Measurements from ENCODE around the gene AGBL2.
"Not testable (repeated sequence)": the region's sequence is repeated elsewhere in the genome, so short reads cannot be mapped to it uniquely, and the experiment has no call there.

The AGBL2 gene, protein sequence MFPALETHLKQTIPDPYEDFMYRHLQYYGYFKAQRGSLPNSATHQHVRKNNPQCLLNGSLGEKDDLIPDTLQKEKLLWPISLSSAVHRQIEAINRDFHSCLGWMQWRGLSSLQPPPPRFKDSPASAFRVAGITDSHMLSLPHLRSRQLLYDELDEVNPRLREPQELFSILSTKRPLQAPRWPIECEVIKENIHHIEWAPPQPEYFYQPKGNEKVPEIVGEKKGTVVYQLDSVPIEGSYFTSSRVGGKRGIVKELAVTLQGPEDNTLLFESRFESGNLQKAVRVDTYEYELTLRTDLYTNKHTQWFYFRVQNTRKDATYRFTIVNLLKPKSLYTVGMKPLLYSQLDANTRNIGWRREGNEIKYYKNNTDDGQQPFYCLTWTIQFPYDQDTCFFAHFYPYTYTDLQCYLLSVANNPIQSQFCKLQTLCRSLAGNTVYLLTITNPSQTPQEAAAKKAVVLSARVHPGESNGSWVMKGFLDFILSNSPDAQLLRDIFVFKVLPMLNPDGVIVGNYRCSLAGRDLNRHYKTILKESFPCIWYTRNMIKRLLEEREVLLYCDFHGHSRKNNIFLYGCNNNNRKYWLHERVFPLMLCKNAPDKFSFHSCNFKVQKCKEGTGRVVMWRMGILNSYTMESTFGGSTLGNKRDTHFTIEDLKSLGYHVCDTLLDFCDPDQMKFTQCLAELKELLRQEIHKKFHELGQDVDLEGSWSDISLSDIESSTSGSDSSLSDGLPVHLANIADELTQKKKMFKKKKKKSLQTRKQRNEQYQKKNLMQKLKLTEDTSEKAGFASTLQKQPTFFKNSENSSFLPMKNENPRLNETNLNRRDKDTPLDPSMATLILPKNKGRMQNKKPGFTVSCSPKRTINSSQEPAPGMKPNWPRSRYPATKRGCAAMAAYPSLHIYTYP

DNA sequence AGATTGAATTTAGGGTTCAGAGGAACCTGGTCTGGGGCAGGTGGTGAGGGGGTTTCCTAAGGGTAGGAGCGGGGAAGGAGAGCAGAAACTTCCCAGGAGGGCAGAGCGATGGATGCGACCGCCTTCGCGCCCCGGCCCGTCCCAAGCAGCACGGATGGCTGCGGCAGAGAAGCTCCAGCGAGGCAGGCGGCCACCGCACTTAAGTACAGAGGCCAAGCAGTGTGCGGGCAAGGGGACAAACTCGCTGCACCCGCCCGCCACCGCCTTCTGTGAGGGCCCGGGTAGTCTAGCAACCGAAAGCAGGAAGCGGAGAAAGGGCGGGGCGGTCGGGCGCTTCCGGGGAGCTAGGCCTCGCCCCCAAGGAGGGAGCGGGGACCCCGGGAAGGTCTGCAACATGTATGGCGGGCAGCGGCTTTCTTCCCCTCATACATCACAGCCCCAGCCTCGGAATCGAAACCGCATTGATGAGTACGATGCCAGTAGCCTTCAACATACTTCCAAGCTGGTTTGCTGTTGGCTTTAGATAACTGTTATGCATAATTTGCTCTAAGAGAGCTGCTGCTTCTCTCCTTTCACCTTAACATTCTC lies at the start of gene AGBL2:
Gene AGBL2 (minus strand): TSS at position 288 of the 588 bp plus-strand sequence. CDS start 719 bp downstream, outside the sequence.
- peak; percentile 64 to 70 for DNase-seq

DNA sequence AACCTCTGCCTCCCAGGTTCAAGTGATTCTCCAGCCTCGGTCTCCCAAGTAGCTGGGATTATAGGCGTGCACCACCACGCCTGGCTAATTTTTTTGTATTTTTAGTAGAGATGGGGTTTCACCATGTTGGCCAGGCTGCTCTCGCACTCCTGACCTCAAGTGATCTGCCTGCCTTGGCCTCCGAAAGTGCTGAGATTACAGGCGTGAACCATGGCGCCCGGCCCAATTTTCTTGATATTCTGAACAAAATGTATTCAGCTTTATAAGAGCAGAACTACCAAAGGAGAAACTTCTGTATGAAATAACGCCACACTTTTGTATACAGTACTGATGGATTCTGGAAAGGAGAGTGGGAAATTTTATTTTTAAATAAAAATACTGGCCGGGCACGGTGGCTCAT lies 44.1 kb upstream of the AGBL2 start:
- DNase-seq, result not testable (repeated sequence)

DNA sequence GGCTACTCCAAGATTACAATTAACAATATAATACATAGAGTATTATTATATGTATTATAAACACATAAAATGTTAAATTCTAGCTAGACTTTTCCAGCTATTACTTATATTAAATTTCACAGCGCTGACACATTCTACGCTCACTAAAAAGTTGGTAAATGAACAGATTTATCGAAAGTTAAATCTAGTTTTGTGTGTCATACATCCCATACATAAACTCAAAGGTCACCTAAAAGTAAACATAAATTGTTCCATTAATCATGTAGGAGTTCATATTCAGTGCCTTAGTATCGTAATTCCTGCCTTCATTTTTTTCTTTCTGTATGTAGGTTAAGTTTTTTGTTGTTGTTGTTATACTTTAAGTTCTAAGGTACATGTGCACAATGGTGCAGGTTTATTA lies 41.0 kb upstream of the AGBL2 start:
- no peak for DNase-seq

DNA sequence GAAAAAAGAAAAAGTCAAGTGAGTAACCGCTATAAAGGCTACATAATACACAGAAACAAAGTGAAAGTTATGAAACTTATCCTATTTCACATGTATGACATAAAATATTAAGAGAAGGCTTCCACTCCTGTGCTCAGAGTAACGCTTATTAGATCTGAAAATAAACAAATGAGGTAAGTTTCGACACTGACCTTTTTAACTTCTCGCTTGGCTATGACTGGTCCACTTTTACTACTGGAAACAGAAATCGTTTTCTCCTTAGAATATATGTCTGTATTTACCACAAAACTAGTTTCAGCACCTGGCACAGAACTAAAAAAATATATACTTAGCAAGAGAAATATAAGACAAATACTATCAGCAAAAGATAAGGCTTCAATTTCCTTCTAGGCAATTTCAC lies 35.6 kb upstream of the AGBL2 start:
- no peak for DNase-seq

DNA sequence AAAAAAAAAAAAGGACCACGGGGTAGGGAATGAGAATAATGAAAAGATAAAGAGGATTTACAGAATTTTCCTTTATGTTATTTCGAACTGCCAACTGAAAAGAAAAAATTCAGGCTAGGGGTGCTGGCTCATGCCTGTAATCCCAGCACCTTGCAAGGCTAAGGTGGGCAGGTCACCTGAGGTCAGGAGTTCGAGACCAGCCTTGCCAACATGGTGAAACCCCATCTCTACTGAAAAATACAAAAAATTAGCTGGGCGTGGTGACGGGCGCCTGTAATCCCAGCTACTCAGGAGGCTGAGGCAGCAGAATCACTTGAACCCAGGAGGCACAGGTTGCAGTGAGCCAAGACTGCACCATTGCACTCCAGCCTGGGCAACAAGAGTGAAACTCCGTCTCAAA lies 27.3 kb upstream of the AGBL2 start:
- not testable (repeated sequence) for DNase-seq

DNA sequence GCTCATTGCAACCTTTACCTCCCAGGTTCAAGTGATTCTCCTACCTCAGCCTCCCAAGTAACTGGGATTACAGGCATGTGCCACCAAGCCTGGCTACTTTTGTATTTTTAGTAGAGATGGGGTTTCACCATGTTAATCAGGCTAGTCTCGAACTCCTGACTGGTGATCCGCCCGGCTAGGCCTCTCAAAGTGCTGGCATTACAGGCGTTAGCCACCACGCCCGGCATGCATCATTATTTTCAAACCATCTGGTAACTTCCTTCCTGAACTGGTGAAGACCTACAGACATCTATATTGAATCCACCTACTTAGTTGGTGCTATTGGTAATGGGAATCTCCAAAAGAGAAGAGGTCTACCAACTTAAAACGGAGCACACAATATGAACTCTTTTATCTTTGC lies 22.6 kb upstream of the AGBL2 start:
- DNase-seq, result not testable (repeated sequence)

DNA sequence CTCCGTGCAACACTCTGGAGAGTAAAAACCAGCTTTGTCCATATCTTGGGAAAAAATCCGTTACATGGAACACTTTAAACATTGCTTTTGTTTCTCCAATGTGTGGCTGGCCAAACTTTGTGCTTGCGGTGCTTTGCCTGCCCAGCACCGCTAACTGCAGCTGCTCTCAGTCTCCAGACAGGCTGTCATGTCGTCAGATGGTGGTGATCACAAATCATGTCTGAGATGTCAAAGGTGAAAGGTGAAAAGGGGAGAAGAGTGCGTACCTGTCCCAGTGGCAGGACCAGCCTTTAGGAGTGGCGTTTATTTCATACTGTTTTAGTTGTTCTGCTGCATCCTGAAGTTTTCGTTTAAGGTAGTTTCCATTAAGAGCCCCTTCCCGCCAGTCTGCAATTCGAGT lies 17.1 kb upstream of the AGBL2 start:
- DNase-seq, result no peak

DNA sequence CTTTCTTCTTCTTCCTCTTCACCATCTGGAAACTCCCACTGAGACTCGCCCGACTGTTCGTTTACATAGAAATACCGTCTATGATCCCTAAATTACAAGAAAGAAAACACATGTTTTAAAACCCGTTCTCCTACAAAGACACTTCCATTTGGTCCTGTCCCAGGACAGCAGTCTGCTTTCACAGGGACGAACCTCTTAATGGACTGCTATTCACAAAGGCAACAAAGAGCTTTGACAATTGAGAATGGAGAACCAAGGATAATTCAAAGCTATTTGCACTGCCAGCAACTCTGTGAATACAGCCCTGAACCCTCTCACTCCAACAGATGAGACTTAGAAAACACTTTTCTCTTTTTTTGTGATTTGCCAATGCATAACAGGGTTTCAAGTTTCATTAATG lies 16.3 kb upstream of the AGBL2 start:
- no peak for DNase-seq

DNA sequence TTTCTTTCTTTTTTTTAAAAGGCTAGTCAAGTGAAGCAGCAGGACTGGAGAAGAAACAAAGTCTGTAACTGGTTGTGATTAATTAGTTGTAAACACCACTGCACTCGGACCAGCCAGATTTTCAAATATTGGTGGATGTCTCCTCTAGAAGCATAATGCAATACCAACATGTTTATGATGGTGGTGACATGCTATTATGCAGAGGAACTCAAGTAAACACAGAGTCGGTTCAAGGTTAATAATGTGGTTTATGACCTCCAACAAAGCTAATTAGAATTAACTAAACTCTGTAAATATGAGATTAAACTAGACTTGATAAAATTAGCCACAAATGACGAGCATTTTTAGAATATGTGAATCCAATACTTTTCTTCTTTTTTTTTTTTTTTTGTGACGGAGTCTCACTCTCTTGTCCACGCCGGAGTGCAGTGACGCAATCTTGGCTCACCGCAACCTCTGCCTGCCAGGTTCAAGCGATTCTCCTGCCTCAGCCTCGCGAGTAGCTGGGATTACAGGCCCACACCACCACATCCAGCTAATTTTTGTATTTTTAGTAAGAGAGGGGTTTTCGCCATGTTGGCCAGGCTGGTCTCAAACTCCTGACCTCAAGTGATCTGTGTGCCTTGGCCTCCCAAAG lies 11.8 kb upstream of the AGBL2 start:
- no peak for DNase-seq

DNA sequence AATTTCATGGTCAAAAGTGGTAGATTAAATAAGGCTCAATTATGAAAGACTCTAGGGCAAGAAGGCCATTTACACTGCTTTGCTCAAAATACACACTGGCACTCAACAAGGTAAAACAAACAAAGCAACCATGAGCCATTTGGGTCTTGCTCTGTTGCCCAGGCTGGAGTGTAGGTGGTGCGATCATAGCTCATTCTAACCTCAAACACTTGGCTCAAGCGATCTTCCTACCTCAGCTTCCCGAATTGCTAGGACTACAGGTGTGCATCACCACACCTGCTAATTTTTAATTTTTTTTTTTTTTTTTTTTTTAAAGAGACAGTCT lies 10.9 kb upstream of the AGBL2 start:
- no peak for DNase-seq

DNA sequence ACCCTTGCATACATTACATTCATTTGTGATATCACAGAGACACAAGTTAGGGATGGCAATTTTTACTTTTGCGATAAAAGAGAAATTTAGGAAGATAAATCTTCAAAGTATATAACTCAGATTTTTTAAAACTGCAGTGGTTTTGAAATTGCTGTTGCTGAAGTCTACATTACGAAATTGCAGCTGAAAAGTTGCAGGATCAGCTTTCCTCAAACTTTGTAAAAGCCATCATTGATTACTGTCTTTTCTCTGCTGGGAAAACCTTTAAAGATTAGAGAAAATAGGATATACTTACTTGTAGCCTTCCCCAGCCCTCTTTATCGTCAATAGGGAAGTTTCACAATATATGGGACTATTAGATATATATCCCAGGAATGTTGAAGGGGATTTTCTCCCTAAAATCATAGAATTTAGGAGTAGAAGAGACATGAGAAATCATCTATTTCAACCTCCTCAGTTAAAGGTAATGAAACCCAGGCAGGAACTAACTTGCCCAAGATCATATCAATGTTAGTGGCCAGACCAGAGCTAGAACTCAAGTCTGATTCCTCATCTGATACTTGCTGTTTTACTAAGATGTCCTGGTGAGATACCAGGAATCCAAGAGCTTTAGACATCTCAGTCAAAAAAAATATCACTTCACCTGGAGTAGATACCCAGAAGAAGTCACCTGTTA lies 10.4 kb upstream of the AGBL2 start:
- peak in 1 of 2 donors; percentile 14 for DNase-seq

DNA sequence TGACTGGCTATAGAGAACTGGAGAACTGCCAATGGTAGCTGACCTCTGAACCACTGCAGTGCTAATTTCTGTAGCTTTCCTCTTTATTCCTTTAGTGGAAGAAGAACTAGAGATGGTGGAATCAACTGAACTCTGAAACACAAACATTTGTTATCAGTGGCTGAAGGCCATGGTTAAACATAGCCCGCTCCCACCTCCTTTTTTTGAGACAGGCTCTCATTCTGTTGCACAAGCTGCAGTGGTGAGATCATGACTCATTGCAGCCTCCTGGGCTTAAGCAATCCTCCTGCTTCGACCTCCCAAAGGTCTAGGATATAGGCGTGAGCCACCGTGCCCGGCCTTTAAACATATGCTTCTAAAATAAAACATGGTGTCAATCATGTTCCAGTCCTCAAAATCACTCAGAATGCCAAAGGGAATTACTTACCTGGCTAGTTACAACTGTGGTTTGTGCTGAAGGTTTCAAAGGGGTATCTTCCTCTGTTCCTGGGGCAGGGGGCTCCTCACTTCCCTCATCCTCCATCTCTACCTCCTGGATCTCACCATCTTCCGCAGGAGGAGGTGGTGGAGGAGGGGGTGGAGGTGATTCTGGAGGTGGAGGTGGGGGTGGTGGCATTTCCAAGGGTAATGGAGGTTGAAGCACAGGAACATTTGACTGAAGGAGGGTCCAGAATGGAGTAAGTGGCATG lies 9.0 kb upstream of the AGBL2 start:
- DNase-seq, result peak; percentile 59 to 69

DNA sequence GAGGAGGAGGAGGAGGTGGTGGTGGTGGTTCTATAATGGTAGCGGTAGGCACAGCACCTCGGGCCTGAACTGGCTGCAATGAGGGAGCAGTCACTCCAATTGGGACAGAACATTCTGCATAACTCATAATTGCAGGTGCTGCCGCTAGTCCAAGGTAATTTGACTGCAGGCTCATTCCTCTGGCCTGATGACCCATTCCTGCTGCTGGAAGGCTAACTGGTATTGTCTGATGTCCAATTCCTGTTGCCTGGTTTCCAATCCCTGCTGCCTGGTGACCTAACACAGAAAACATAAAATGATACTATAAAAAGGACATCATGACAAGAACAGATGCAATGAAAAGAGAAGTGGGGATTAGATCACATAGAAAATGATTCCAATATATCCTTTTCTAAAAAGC lies 7.9 kb upstream of the AGBL2 start:
- DNase-seq, result no peak

DNA sequence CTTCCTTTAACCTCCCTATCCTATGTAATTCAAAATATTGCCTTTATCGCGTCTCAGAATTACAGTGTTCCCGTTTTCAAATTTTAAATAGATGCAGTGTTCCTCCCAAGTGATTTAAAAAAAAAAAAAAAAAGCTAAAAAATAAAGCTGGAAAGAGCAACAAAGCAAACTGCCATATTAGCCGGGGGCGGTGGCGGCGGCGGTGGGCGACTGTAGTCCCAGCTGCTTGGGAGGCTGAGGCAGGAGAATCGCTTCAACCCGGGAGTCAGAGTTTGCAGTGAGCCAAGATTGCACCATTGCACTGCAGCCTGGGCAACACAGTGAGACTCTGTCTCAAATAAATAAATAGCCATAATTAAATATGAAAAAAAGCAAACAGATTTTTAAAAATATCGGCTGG lies 5.5 kb upstream of the AGBL2 start:
- no peak for DNase-seq

DNA sequence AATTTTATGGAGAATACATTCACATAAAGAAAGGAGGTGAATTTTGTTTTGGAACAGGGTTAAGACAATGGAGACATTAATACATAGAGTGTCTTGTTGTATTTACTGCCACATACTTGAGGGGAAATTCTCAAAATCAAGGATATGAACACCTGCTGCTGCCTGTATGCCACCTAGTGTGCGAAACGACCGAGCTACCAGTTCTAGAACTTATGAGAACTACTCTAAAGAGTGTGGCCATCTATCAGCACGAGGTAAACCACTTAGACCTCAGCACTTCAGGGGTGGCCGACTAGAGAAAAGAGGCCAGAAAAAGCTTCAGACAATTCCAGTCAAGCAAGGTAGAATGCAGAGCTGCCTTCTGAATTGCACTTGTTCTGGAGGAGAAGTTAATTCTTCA lies 1.5 kb upstream of the AGBL2 start:
- DNase-seq, result no peak

DNA sequence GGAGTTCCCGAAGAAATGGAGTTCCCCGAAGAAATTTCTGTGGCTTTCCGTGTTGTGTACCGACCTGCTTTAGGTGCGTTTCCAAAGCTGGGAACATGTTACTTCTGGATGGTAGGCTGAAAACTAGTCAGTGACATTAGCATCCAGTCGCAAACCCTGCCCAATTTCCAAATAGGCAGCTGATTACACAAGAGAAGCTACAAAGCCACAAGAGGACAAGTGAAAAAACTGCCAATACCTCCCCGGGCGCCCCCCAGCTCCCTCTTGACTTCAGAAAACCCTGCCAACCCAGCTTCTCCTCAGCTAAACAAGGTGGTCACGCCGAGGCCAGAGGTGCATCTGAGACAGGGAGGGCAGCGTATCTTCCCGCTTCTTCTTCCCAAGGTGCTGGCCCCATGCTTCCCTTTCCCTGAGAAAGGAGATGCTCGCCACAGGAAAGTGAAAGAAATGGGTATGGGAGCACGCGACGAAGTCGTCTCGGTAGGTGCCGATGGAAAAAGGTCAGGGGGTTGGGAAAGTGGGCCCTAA lies 551 bp downstream of the AGBL2 start:
- DNase-seq, result peak in 1 of 2 donors; percentile 12

DNA sequence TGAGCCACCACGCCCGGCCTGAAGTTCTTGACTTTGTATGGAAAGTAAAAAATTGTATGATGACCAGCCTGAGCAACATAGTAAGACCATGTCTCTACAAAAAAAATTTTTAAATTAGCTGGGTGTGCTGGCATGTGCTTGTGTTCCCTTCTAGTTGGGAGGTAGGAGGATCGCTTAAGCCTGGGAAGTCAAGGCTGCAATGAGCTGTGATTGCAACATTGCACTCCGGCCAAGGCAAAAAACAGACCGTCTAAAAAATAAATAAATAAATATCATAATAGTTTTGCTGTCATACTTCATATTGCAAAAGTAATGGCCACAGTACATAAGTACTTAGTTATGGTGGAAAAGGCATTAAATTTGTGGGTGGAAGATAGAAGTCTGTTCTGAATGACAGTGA lies 3.4 kb downstream of the AGBL2 start:
- DNase-seq, result no peak

DNA sequence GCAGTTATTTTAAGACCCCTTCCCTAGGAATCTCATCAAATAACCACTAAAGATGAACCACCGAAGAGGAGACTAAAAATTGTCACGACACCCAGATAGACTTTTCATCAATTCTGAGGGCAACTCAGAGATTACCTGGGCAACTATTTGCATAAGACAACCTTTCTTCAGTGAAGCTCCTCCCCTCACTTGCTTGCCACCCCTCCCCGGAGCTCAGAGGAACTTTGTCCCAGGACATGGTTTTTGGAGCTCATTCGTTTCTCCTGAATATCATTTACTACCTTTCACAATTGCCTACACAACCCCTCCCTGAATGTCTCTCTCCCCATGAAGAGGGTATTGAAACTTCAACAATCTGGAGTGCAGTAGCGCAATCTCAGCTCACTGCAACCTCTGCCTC lies 3.9 kb downstream of the AGBL2 start:
- DNase-seq, result no peak

DNA sequence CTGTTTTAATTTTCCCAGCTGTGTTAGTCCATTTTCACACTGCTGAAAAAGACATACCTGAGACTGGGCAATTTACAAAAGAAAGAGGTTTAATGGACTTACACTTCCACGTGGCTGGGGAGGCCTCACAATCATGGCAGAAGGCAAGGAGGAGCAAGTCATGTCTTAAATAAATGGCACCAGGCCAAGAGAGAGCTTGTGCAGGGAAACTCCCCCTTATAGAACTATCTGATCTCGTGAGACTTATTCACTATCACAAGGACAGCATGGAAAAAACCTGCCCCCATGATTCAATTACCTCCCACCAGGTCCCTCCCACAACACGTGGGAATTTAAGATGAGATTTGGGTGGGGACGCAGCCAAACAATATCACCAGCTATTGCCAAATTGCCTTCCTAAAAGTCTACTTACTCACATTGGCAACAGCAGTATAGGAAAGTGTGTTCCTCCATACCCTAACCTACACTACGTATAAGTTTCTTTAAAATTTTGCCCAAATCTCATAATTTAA lies 7.8 kb downstream of the AGBL2 start:
- peak; percentile 45 for DNase-seq

DNA sequence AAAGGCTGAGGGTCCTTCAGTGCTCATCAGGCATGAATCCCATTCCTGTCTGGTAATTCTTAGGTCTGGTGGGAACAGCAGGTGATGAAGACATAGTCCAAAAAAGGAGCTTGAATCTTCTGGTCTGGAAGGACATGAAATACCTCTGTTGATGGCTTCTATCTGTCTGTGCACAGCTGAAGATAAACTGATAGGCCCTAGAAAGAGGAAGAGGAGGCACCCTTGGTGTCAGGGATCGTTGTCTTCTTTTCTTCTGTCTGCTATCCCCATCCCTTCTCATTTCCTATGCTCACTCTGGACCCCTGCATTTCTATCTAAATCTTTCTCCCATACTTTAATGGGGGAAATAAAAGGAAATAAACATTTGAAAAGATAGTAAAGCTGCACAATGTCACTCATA lies 9.4 kb downstream of the AGBL2 start:
- DNase-seq, result no peak

DNA sequence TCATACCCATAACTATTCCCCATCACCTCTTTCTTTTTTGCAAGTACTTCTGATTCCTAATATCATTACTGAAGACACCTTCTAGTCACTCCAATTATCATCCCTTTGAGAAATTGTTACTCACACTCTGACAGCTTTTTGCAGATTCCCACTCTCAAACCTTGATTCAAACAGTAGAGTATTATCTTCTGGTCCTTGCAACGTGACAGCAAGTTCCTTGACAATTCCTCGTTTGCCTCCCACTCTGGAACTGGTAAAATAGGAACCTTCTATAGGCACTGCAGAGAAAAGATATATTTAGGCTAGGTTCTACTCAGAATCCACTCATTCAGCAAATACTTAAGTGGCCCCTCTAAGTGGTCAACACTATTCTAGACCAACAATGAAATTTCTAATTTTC lies 23.2 kb downstream of the AGBL2 start:
- no peak for DNase-seq

DNA sequence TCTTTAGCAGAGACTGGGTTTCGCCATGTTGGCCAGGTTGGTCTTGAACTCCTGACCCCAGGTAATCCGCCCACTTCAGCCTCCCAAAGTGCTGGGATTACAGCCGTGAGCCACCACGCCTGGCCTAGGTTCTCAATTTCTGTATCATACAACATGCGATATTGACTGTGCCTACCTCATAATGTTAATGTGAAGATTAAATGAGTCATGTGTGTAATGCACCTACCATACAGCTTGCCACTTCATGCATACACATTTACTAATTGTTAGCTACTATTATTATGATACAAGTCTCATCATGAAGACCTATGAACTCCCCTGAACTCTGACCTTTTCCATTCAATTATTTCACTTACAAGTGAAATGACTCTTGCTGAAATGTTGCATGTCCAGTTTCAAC lies 25.7 kb downstream of the AGBL2 start:
- no peak for DNase-seq
